GM19025 (cell line): ENCODE measurements around the gene DNAH17.

Source experiments
- ATAC-seq: cut with Tn5 transposase; IDR thresholded peaks from one replicate; pipeline ENCODE4 v1.9.1; 2021; ENCODE audit warnings: mild to moderate bottlenecking, low read depth, moderate library complexity; ENCODE audit not compliant: unreplicated experiment

Gene DNAH17

GRCh38 chr17:78577296-78577695 lies at the start of gene DNAH17:
TSS of gene DNAH17 (minus strand) at chr17:78577396. CDS start at chr17:78575057, 2,339 bp downstream.
- no peak for ATAC-seq

- no peak for ATAC-seq
These were observed 47.3 kb upstream of the DNAH17 start for GRCh38 chr17:78624324-78625151.

- ATAC-seq: no peak
These were observed 46.3 kb upstream of the DNAH17 start for GRCh38 chr17:78623541-78623940.

- ATAC-seq: no peak
These were observed 45.5 kb upstream of the DNAH17 start for GRCh38 chr17:78622491-78623265.

GRCh38 chr17:78621720-78622490 lies 44.7 kb upstream of the DNAH17 start:
- no peak for ATAC-seq

GRCh38 chr17:78620099-78620498 lies 42.9 kb upstream of the DNAH17 start:
- ATAC-seq: no peak

GRCh38 chr17:78619334-78619733 lies 42.1 kb upstream of the DNAH17 start:
- ATAC-seq: no peak

GRCh38 chr17:78618264-78619066 lies 41.3 kb upstream of the DNAH17 start:
- no peak for ATAC-seq

- no peak for ATAC-seq
These were observed 40.4 kb upstream of the DNAH17 start for GRCh38 chr17:78617511-78618061.

GRCh38 chr17:78616946-78617345 lies 39.8 kb upstream of the DNAH17 start:
- ATAC-seq: no peak

- no peak for ATAC-seq
These were observed 38.4 kb upstream of the DNAH17 start for GRCh38 chr17:78615631-78616030.

- no peak for ATAC-seq
These were observed 36.2 kb upstream of the DNAH17 start for GRCh38 chr17:78613416-78613815.

GRCh38 chr17:78611607-78612006 lies 34.4 kb upstream of the DNAH17 start:
- ATAC-seq: no peak

GRCh38 chr17:78610951-78611511 lies 33.8 kb upstream of the DNAH17 start:
- ATAC-seq: no peak

GRCh38 chr17:78609191-78609641 lies 32.0 kb upstream of the DNAH17 start:
- no peak for ATAC-seq

GRCh38 chr17:78608804-78609186 lies 31.6 kb upstream of the DNAH17 start:
- no peak for ATAC-seq

- no peak for ATAC-seq
These were observed 31.1 kb upstream of the DNAH17 start for GRCh38 chr17:78608122-78608803.

- no peak for ATAC-seq
These were observed 29.8 kb upstream of the DNAH17 start for GRCh38 chr17:78607038-78607437.

- no peak for ATAC-seq
These were observed 28.7 kb upstream of the DNAH17 start for GRCh38 chr17:78605886-78606285.
